BLaER1 treated with 17β-estradiol and CSF1 and Interleukin-3, amounts not matched to agents 10 nM and 100 nM (cell line): Measurements from ENCODE around the gene YWHAB.

Source experiments
- H3K27ac ChIP-seq, 11 experiments: shearing (Covaris generic); formaldehyde crosslinking; 2 replicates each; pipeline ENCODE4 v1.8.1; 2022
- H3K27me3 ChIP-seq, 11 experiments: shearing (Covaris generic); formaldehyde crosslinking; 2 replicates each; pipeline ENCODE4 v1.8.1; 2022
- H3K36me3 ChIP-seq, 11 experiments: shearing (Covaris generic); formaldehyde crosslinking; 2 replicates each; pipeline ENCODE4 v1.8.1; 2022
- H3K4me1 ChIP-seq, 10 experiments: shearing (Covaris generic); formaldehyde crosslinking; 2 replicates each; pipeline ENCODE4 v1.8.1; 2022
- H3K4me2 ChIP-seq, 11 experiments: shearing (Covaris generic); formaldehyde crosslinking; 2 replicates each; pipeline ENCODE4 v1.8.1; 2022
- H3K4me3 ChIP-seq, 10 experiments: shearing (Covaris generic); formaldehyde crosslinking; 2 replicates each; pipeline ENCODE4 v1.8.1; 2022
- H3K9ac ChIP-seq, 11 experiments: shearing (Covaris generic); formaldehyde crosslinking; 2 replicates each; pipeline ENCODE4 v1.8.1; 2022
- H3K9me3 ChIP-seq, 11 experiments: shearing (Covaris generic); formaldehyde crosslinking; replicated peaks in 1 of 11; 2 replicates each; pipeline ENCODE4 v1.8.1; 2022
- H4K20me1 ChIP-seq, 11 experiments: shearing (Covaris generic); formaldehyde crosslinking; 2 replicates each; pipeline ENCODE4 v1.8.1; 2022
- Cebpa-rat ChIP-seq, 11 experiments: shearing (Covaris generic); IDR thresholded peaks; 2 replicates each; pipeline ENCODE4 v1.8.1; 2022

Gene YWHAB

DNA sequence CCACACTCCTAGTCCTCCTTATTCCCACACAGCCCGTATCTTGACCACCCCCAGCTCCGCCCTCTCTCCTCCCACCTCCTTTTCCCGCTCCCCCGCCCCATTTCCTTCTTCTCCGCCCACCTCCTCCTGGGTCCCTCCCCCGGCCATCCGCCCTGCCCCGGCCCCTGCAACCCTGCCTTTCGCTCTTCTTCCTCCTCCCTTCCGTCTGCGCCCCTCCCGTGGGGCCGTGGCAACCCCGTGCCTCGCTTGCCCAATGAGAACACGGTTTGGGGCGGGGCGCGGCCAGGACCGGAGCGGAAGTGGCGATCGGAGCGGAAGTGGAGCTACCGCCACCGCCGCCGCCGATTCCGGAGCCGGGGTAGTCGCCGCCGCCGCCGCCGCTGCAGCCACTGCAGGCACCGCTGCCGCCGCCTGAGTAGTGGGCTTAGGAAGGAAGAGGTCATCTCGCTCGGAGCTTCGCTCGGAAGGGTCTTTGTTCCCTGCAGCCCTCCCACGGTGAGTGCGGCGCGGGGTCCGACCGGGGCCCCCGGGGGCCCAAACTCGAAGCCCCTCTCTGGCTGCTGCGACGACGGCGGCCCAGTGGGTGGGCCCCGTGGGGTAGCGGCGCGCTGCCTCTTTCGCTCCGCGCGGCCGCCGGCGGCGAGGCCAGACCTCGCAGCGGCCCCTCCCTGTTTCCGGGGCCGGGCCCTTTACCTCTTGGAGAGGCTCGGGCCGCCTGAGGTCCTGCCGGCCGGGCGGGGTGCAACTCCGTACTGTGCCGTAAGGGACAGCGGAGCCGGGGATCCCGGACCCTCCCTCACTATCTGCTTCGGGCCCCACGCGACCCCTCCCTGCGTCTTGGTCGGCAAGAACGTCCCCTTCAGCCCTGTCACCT, at the start of gene YWHAB:
TSS of gene YWHAB (plus strand) at position 314 of the 874 bp plus-strand sequence. CDS start 15,829 bp downstream, outside the sequence.
- H3K9me3 ChIP-seq, result no peaks in the 10 kb centered on the region
- H3K4me3 ChIP-seq, result peak within 1 kb of the TSS; percentile 89 to 100 (median 98)
- H3K27ac ChIP-seq, result peak within 1 kb of the TSS; percentile 94 to 100 (median 99)
- H3K4me2 ChIP-seq, result peak within 1 kb of the TSS; percentile 85 to 99 (median 93)
- peaks cover 36 to 48% (median 43%) of the 10 kb centered on the region in 10 experiments for H3K4me1 ChIP-seq
- peaks cover 3 to 37% (median 24%) of the 10 kb centered on the region in 11 experiments; a peak in 18 of 22 replicates for H3K36me3 ChIP-seq
- no peak for TF ChIP-seq Cebpa-rat (IDR thresholded peaks at IDR 0.05)
- peaks cover 47 to 51% (median 50%) of the 10 kb centered on the region in 11 experiments for H4K20me1 ChIP-seq
- no peaks in the 10 kb centered on the region for H3K27me3 ChIP-seq
- peak within 1 kb of the TSS; percentile 97 to 100 (median 99) for H3K9ac ChIP-seq

- no peak overlapping the region for H3K4me2 ChIP-seq
- H4K20me1 ChIP-seq, result no peaks in the 10 kb centered on the region
- TF ChIP-seq Cebpa-rat (IDR thresholded peaks at IDR 0.05), result no peak
- H3K36me3 ChIP-seq, result no peaks in the 10 kb centered on the region
- no peak overlapping the region for H3K9ac ChIP-seq
- H3K27me3 ChIP-seq, result no peaks in the 10 kb centered on the region
- no peak overlapping the region for H3K4me3 ChIP-seq
- H3K27ac ChIP-seq, result no peak overlapping the region
- peaks cover 0 to 8% (median 4%) of the 10 kb centered on the region in 11 experiments; a peak in 6 of 22 replicates for H3K9me3 ChIP-seq
- H3K4me1 ChIP-seq, result 0 out of 20 replicates have a peak, but pooled peaks cover 0 to 5% (median 0%) of the 10 kb centered on the region in 10 experiments
These were observed 48.8 kb upstream of the YWHAB start for GRCh38 chr20:44836601-44837120.

DNA sequence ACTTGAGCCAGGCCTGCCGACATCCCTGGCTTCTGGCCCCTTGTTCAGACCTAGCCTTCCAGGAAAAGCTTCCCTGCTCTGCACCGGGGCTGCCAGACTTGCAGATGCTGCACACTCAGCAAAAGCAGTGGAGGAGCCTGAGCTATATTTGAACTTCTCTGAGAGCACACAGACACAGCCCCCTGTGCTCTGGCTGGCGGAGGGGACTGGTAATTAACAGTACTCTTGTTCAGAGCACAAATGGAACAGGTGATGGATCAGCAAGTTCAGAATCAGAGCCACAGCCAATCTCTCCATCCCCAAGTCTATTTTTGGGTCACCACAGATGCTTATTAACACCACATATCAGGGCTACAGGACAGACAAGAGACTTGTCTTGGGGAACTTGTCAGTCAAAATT, 47.6 kb upstream of the YWHAB start:
- Histone ChIP-seq H3K36me3 (no peaks in the 10 kb centered on the region), H3K4me3 (no peak overlapping the region), H3K9me3 (peaks cover 0 to 8% (median 4%) of the 10 kb centered on the region in 11 experiments; a peak in 6 of 22 replicates), H3K27me3 (no peaks in the 10 kb centered on the region), H3K4me1 (0 out of 20 replicates have a peak, but pooled peaks cover 0 to 2% (median 0%) of the 10 kb centered on the region in 10 experiments), H4K20me1 (no peaks in the 10 kb centered on the region), H3K9ac (no peak overlapping the region), H3K27ac (no peak overlapping the region), H3K4me2 (no peak overlapping the region)
- TF ChIP-seq Cebpa-rat (IDR thresholded peaks at IDR 0.05), result no peak

DNA sequence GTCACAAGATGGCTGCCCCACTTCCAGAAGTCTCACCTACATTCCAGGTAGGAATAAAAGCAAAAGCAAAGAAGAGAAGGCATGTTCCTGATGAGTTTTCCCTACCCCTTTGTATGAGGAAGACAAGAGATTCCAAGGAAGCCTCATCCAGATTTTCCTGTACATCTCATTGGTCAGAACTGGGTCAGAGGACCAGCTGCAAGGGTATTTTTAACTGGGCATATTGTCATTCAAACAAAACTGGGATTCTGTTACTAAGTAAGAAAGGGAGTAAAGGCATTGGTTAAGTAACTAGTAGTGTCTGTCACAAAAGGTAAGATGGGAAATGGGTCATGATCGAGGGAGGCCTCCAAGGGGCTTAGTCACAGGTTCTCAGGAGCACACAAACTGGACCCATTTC, 47.0 kb upstream of the YWHAB start:
- no peak overlapping the region for H3K27ac ChIP-seq
- H3K4me2 ChIP-seq, result no peak overlapping the region
- H3K27me3 ChIP-seq, result no peaks in the 10 kb centered on the region
- H3K9me3 ChIP-seq, result peaks cover 0 to 6% (median 2%) of the 10 kb centered on the region in 11 experiments; a peak in 6 of 22 replicates
- H3K36me3 ChIP-seq, result no peaks in the 10 kb centered on the region
- H3K9ac ChIP-seq, result no peak overlapping the region
- no peaks in the 10 kb centered on the region for H3K4me1 ChIP-seq
- no peak for TF ChIP-seq Cebpa-rat (IDR thresholded peaks at IDR 0.05)
- no peaks in the 10 kb centered on the region for H4K20me1 ChIP-seq
- H3K4me3 ChIP-seq, result no peak overlapping the region

DNA sequence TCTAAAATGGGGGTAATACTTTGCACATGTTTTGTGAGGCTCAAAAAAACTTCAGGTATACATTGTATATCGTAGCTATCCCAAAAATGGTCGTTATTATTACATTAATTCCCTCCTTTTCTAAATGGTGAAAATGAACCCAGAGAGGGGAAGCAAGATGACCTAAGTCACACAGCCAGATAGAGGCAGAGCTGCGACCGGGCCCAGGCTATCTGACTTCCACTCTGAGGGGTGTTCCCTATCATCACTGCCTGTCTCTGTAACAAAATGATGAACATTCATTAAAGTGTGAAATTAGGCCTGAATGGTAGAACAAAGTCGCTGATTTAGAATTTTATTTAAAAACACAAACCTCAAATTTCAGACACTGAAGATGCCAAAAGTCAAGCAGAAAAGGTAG, 46.0 kb upstream of the YWHAB start:
- H3K27ac ChIP-seq, result no peak overlapping the region
- no peak overlapping the region for H3K4me3 ChIP-seq
- no peak overlapping the region for H3K9ac ChIP-seq
- no peaks in the 10 kb centered on the region for H4K20me1 ChIP-seq
- no peaks in the 10 kb centered on the region for H3K9me3 ChIP-seq
- no peaks in the 10 kb centered on the region for H3K36me3 ChIP-seq
- TF ChIP-seq Cebpa-rat (IDR thresholded peaks at IDR 0.05), result no peak
- H3K27me3 ChIP-seq, result no peaks in the 10 kb centered on the region
- H3K4me1 ChIP-seq, result no peaks in the 10 kb centered on the region
- H3K4me2 ChIP-seq, result no peak overlapping the region

- H3K9ac ChIP-seq, result no peak overlapping the region
- H3K4me1 ChIP-seq, result no peaks in the 10 kb centered on the region
- TF ChIP-seq Cebpa-rat (IDR thresholded peaks at IDR 0.05), result no peak
- H3K27ac ChIP-seq, result no peak overlapping the region
- H3K9me3 ChIP-seq, result no peaks in the 10 kb centered on the region
- H3K4me2 ChIP-seq, result no peak overlapping the region
- H3K4me3 ChIP-seq, result no peak overlapping the region
- H3K36me3 ChIP-seq, result no peaks in the 10 kb centered on the region
- H3K27me3 ChIP-seq, result no peaks in the 10 kb centered on the region
- no peaks in the 10 kb centered on the region for H4K20me1 ChIP-seq
These were observed 44.7 kb upstream of the YWHAB start for GRCh38 chr20:44840826-44841225.

- H3K4me3 ChIP-seq, result no peak overlapping the region
- H3K36me3 ChIP-seq, result no peaks in the 10 kb centered on the region
- no peak overlapping the region for H3K9ac ChIP-seq
- no peak for TF ChIP-seq Cebpa-rat (IDR thresholded peaks at IDR 0.05)
- H3K4me2 ChIP-seq, result no peak overlapping the region
- H3K4me1 ChIP-seq, result no peaks in the 10 kb centered on the region
- peaks cover 0 to 8% (median 0%) of the 10 kb centered on the region in 11 experiments; a peak in 2 of 22 replicates for H3K9me3 ChIP-seq
- H3K27ac ChIP-seq, result no peak overlapping the region
- no peaks in the 10 kb centered on the region for H3K27me3 ChIP-seq
- H4K20me1 ChIP-seq, result no peaks in the 10 kb centered on the region
These were observed 43.5 kb upstream of the YWHAB start for GRCh38 chr20:44841955-44842354.

DNA sequence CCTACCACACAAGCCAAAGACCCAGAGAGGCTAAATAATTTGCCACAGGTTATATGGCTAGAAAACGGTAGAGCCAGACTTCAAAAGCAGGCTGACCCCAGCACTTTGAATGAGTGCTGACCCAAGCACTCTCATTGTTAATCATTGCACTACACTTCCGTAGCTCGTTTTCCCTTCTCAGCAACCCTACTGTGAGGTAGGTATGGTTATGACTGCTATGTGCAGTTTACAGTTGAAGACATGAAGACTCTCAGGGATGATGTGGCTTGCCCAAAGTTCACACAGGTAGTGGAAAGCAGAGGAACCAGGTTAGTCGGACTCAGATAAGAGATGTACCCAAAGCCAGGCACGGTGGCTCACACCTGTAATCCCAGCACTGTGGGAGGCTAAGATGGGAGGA, 41.6 kb upstream of the YWHAB start:
- H3K36me3 ChIP-seq, result no peaks in the 10 kb centered on the region
- H3K4me1 ChIP-seq, result no peaks in the 10 kb centered on the region
- TF ChIP-seq Cebpa-rat (IDR thresholded peaks at IDR 0.05), result no peak
- H4K20me1 ChIP-seq, result no peaks in the 10 kb centered on the region
- no peaks in the 10 kb centered on the region for H3K27me3 ChIP-seq
- H3K27ac ChIP-seq, result no peak overlapping the region
- H3K4me2 ChIP-seq, result no peak overlapping the region
- H3K4me3 ChIP-seq, result no peak overlapping the region
- H3K9me3 ChIP-seq, result peaks cover 0 to 9% (median 0%) of the 10 kb centered on the region in 11 experiments; a peak in 2 of 22 replicates
- H3K9ac ChIP-seq, result no peak overlapping the region

- Histone ChIP-seq H3K36me3 (no peaks in the 10 kb centered on the region), H3K4me1 (no peaks in the 10 kb centered on the region), H3K9ac (no peak overlapping the region), H4K20me1 (no peaks in the 10 kb centered on the region), H3K9me3 (peaks cover 0 to 9% (median 0%) of the 10 kb centered on the region in 11 experiments; a peak in 2 of 22 replicates), H3K27ac (no peak overlapping the region), H3K4me2 (no peak overlapping the region), H3K27me3 (no peaks in the 10 kb centered on the region), H3K4me3 (no peak overlapping the region)
- TF ChIP-seq Cebpa-rat (IDR thresholded peaks at IDR 0.05), result no peak
These were observed 37.1 kb upstream of the YWHAB start for GRCh38 chr20:44848254-44849015.
